Activated T-cell treated with anti-CD3 and anti-CD28 coated beads, Interleukin-2, amount 50 U/mL, for 72 hours (primary cell): ENCODE measurements around the gene MGLL. TPM values are rescaled to one million over a fixed set of nuclear protein-coding genes. Genes with fewer than 3 reads are reported as not detected.
A peak's percentile ranks its signal among the peaks of the same experiment; 100 is the strongest.
"Not testable (repeated sequence)": the region's sequence is repeated elsewhere in the genome, so short reads cannot be mapped to it uniquely, and the experiment has no call there.

Source experiments
- ATAC-seq, 2 donors: fragments of 150-1000 bp; cut with Tn5 transposase; replicated peaks in 1 of 2; 2 replicates each; pipeline ENCODE4 v1.10.0; 2021; ENCODE audit warnings: moderate library complexity in 2 of 2, mild to moderate bottlenecking in 1 of 2
- DNase-seq, 2 donors: peaks; one replicate each; pipeline ENCODE4 v3.0.0; 2021 to 2022; ENCODE audit warnings: mixed read lengths in 1 of 2
- H3K27ac Mint-ChIP-seq: one replicate; pipeline ENCODE4 v1.8.0; 2022; ENCODE audit warnings: mild to moderate bottlenecking, moderate library complexity, mixed read lengths
- H3K27me3 Mint-ChIP-seq: one replicate; pipeline ENCODE4 v1.8.0; 2022; ENCODE audit warnings: low read depth, mixed read lengths
- H3K36me3 Mint-ChIP-seq, 2 donors: one replicate each; pipeline ENCODE4 v1.8.0; 2022; ENCODE audit warnings: mixed read lengths in 2 of 2, mild to moderate bottlenecking in 1 of 2; ENCODE audit not compliant: insufficient read depth in 2 of 2
- H3K4me1 Mint-ChIP-seq: one replicate; pipeline ENCODE4 v1.8.0; 2022; ENCODE audit warnings: low read depth, mixed read lengths
- H3K4me3 Mint-ChIP-seq, 2 donors: one replicate each; pipeline ENCODE4 v1.8.0; 2022; ENCODE audit warnings: mild to moderate bottlenecking in 2 of 2, mixed read lengths in 2 of 2, moderate library complexity in 2 of 2
- H3K9me3 Mint-ChIP-seq, 2 donors: one replicate each; pipeline ENCODE4 v1.8.0; 2022; ENCODE audit warnings: mixed read lengths in 2 of 2
- total RNA-seq, 2 donors: library from RNA; stranded (reverse); gene quantifications; one replicate each; pipeline ENCODE4 v1.2.3, GENCODE V29; 2022

MGLL gene
- total RNA-seq, 2 donors from 2014 or later, result 1.7 to 2.3 TPM

GRCh38 chr3:127706785-127707351 is 115.4 kb downstream of the MGLL start:
- Mint-ChIP-seq H3K4me3 (no peak overlapping the region), H3K9me3 (peaks cover 3 to 4% of the 10 kb centered on the region in 2 donors), H3K4me1 (no peaks in the 10 kb centered on the region), H3K27ac (no peak overlapping the region), H3K36me3 (peaks cover 0 to 1% of the 10 kb centered on the region in 2 donors), H3K27me3 (no peaks in the 10 kb centered on the region)
- no peak for DNase-seq
- ATAC-seq, result no peak

GRCh38 chr3:127706312-127706711 is 116.0 kb downstream of the MGLL start:
- Mint-ChIP-seq H3K27ac (no peak overlapping the region), H3K27me3 (no peaks in the 10 kb centered on the region), H3K4me3 (no peak overlapping the region), H3K9me3 (peaks cover 3 to 4% of the 10 kb centered on the region in 2 donors), H3K36me3 (peaks cover 0 to 1% of the 10 kb centered on the region in 2 donors), H3K4me1 (no peaks in the 10 kb centered on the region)
- no peak for DNase-seq
- no peak for ATAC-seq

GRCh38 chr3:127704840-127705239 is 117.5 kb downstream of the MGLL start:
- H3K27ac Mint-ChIP-seq, H3K36me3 Mint-ChIP-seq, ATAC-seq, DNase-seq, H3K27me3 Mint-ChIP-seq, H3K4me1 Mint-ChIP-seq, H3K4me3 Mint-ChIP-seq, H3K9me3 Mint-ChIP-seq: not testable (repeated sequence)

GRCh38 chr3:127702151-127702578 is 120.2 kb downstream of the MGLL start:
- Mint-ChIP-seq H3K27me3 (no peaks in the 10 kb centered on the region), H3K9me3 (peaks cover 3 to 4% of the 10 kb centered on the region in 2 donors)
- ATAC-seq, result no peak

GRCh38 chr3:127701280-127701911 is 120.9 kb downstream of the MGLL start:
- peaks cover 3 to 4% of the 10 kb centered on the region in 2 donors for H3K9me3 Mint-ChIP-seq
- no peaks in the 10 kb centered on the region for H3K27me3 Mint-ChIP-seq
- no peak overlapping the region for H3K27ac Mint-ChIP-seq
- no peak overlapping the region for H3K4me3 Mint-ChIP-seq
- ATAC-seq (no peak), DNase-seq (no peak)
- H3K4me1 Mint-ChIP-seq, result peaks cover 4% of the 10 kb centered on the region
- peaks cover 0 to 1% of the 10 kb centered on the region in 2 donors for H3K36me3 Mint-ChIP-seq

More at GRCh38 chr3:127702151-127702578, 120.2 kb downstream of the MGLL start:
- peaks cover 0 to 1% of the 10 kb centered on the region in 2 donors for H3K36me3 Mint-ChIP-seq
- no peak overlapping the region for H3K4me3 Mint-ChIP-seq
- no peak overlapping the region for H3K27ac Mint-ChIP-seq
- peaks cover 4% of the 10 kb centered on the region for H3K4me1 Mint-ChIP-seq
- no peak for DNase-seq

- Mint-ChIP-seq H3K36me3 (peaks cover 0 to 1% of the 10 kb centered on the region in 2 donors), H3K27me3 (no peaks in the 10 kb centered on the region), H3K4me1 (peaks cover 4% of the 10 kb centered on the region), H3K4me3 (no peak overlapping the region), H3K27ac (no peak overlapping the region), H3K9me3 (peaks cover 3 to 4% of the 10 kb centered on the region in 2 donors)
- ATAC-seq (no peak), DNase-seq (no peak)
Measured at GRCh38 chr3:127700406-127700805, 121.9 kb downstream of the MGLL start.

GRCh38 chr3:127699416-127700300 is 122.7 kb downstream of the MGLL start:
- Mint-ChIP-seq H3K9me3 (peaks cover 3 to 4% of the 10 kb centered on the region in 2 donors), H3K4me1 (peaks cover 4% of the 10 kb centered on the region), H3K27me3 (no peaks in the 10 kb centered on the region), H3K36me3 (peaks cover 0 to 1% of the 10 kb centered on the region in 2 donors), H3K4me3 (no peak overlapping the region), H3K27ac (no peak overlapping the region)
- ATAC-seq (no peak), DNase-seq (no peak)

GRCh38 chr3:127698691-127699415 is 123.5 kb downstream of the MGLL start:
- ATAC-seq (no peak), DNase-seq (no peak)
- no peak overlapping the region for H3K4me3 Mint-ChIP-seq
- peaks cover 3 to 4% of the 10 kb centered on the region in 2 donors for H3K9me3 Mint-ChIP-seq
- H3K36me3 Mint-ChIP-seq, result no peaks in the 10 kb centered on the region
- no peak overlapping the region for H3K27ac Mint-ChIP-seq
- no peaks in the 10 kb centered on the region for H3K27me3 Mint-ChIP-seq
- peaks cover 4% of the 10 kb centered on the region for H3K4me1 Mint-ChIP-seq

- DNase-seq (no peak), ATAC-seq (no peak)
- no peaks in the 10 kb centered on the region for H3K27me3 Mint-ChIP-seq
- H3K9me3 Mint-ChIP-seq, result no peaks in the 10 kb centered on the region
- H3K36me3 Mint-ChIP-seq, result no peaks in the 10 kb centered on the region
- peaks cover 4% of the 10 kb centered on the region for H3K4me1 Mint-ChIP-seq
- H3K4me3 Mint-ChIP-seq, result no peak overlapping the region
- H3K27ac Mint-ChIP-seq, result no peak overlapping the region
Measured at GRCh38 chr3:127698286-127698685, 124.0 kb downstream of the MGLL start.

- Mint-ChIP-seq H3K27me3 (no peaks in the 10 kb centered on the region), H3K27ac (no peak overlapping the region)
Measured at GRCh38 chr3:127697551-127698240, 124.6 kb downstream of the MGLL start.

GRCh38 chr3:127694467-127695215 is 127.7 kb downstream of the MGLL start:
- Mint-ChIP-seq H3K9me3 (no peaks in the 10 kb centered on the region), H3K36me3 (no peaks in the 10 kb centered on the region), H3K4me3 (no peak overlapping the region), H3K27me3 (no peaks in the 10 kb centered on the region), H3K4me1 (peaks cover 4% of the 10 kb centered on the region), H3K27ac (no peak overlapping the region)
- ATAC-seq, result peak; percentile 62 to 63
- DNase-seq, result peak; percentile 37 to 47

More at GRCh38 chr3:127697551-127698240, 124.6 kb downstream of the MGLL start:
- DNase-seq (peak; percentile 52 to 69), ATAC-seq (peak; percentile 87 to 89)
- peaks cover 4% of the 10 kb centered on the region for H3K4me1 Mint-ChIP-seq
- no peaks in the 10 kb centered on the region for H3K9me3 Mint-ChIP-seq
- no peak overlapping the region for H3K4me3 Mint-ChIP-seq
- no peaks in the 10 kb centered on the region for H3K36me3 Mint-ChIP-seq
